GM18520 (cell line): ENCODE results near the gene NCKAP5.

ENCODE experiments used
- ATAC-seq: cut with Tn5 transposase; IDR thresholded peaks from one replicate; pipeline ENCODE4 v1.9.1; 2021; ENCODE audit not compliant: unreplicated experiment

The NCKAP5 gene

GRCh38 chr2:133405252-133405651, 163.0 kb downstream of the NCKAP5 start:
- ATAC-seq = no peak

- ATAC-seq = no peak
Observed at GRCh38 chr2:133400411-133400810, 167.9 kb downstream of the NCKAP5 start.

DNA sequence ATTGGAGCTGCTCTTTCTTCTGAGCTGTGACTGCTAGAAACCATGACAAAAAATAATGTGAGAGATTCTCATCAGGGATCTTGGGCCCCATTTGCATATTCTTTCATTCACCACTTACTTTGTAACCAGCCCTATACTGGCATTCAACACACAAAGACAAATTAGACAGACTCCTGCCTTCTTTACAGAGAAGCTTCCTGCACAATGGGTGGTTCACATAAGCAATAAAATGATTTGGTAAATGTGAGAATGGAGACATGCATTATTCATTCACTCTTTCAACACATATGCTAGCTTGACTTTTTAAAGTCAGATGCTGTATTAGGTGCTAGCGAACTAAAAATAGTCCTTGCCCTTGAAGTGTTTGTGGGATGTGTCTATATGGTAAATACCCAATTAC, 174.4 kb downstream of the NCKAP5 start:
- ATAC-seq = no peak

- no peak for ATAC-seq
Observed at GRCh38 chr2:133390156-133390555, 178.1 kb downstream of the NCKAP5 start.

- ATAC-seq = no peak
Observed at GRCh38 chr2:133389569-133389968, 178.7 kb downstream of the NCKAP5 start.

GRCh38 chr2:133382566-133382965, 185.7 kb downstream of the NCKAP5 start:
- ATAC-seq = no peak

- no peak for ATAC-seq
Observed at GRCh38 chr2:133380991-133381390, 187.3 kb downstream of the NCKAP5 start.

DNA sequence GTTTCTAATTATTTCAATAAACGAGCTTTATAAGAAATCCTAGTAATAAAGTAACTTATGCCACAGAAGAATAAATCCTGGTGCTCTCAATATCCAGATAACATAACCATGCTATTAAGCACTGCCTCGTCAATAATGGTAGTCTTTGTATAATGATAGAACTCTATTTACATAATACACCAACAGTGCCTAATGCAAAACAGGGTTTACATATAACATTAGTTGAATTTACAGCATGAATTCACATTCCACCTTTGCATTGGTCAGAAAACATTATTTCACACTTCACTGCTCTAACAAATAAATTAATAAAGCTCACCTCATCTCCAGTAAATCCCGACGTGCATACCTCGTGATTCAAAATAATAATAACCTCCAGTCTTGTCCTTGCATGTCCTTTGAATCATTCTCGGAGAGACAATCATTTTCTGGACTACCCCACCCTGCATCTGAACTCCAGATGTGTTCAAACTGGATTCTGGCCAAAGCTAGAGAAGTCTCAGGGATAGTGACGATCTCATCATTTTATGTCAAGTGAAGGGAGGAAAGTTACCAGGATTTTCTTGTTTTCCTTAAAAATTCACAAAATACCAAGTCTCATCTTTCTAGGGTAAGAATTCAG, 189.2 kb downstream of the NCKAP5 start:
- no peak for ATAC-seq

GRCh38 chr2:133378386-133378785, 189.9 kb downstream of the NCKAP5 start:
- ATAC-seq = no peak

GRCh38 chr2:133377599-133377998, 190.7 kb downstream of the NCKAP5 start:
- ATAC-seq = no peak

DNA sequence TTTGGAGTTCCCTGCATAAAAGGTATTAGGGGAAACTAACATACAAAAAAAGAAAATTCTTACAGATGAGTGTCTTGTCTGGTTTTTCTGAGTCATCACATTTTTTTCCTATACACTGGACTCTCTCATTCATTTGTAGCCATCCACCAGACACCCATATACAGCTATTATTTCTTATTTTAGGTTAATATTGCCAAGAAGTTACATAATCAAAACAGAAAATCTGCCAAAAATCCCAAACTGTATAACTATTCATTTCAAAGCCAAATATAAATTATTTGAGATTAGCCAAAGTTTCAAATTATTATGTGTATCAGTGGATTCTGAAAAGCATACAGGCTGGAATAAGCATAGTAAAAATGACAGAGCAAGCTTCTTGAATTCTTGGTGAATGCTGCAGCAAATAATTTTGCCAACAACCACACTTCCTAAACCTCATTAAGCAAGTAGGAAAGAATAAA, 191.2 kb downstream of the NCKAP5 start:
- ATAC-seq = no peak

GRCh38 chr2:133374781-133375180, 193.5 kb downstream of the NCKAP5 start:
- no peak for ATAC-seq

- ATAC-seq = no peak
Observed at GRCh38 chr2:133371286-133371685, 197.0 kb downstream of the NCKAP5 start.

DNA sequence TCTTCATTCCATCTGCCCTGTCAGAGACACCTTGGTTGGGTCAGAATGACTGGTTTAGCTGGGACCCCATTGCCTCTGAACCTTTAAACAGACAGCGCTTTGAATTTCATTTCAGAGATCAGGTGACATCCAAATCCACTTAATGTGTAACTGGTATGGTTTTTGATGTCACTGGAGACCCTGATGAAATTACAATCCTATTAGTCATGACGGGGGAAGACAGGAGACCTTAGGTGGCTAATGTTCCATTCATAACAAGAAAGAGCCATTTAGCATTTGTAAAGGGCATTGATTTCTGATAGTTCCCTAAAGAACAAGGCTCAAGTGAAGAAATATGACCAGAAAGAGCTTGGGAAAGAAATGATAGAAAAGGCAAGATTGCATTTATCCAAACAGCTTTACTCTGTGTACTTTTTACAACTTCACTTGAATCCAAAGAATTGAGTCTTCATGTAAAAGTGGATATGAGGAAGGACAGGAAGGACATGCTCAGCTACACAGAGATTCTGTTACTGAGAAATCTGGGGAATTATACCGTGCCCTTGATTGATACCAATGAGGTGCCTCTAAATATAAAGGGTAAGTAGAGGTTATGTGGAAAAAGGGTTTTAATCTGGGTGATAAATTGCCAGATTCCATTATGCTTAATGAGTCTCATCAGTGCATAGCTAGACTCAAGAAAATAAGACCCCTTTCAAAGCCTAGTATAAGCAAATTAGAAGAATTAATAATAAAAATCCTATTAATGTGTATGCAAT, 198.2 kb downstream of the NCKAP5 start:
- ATAC-seq = no peak

DNA sequence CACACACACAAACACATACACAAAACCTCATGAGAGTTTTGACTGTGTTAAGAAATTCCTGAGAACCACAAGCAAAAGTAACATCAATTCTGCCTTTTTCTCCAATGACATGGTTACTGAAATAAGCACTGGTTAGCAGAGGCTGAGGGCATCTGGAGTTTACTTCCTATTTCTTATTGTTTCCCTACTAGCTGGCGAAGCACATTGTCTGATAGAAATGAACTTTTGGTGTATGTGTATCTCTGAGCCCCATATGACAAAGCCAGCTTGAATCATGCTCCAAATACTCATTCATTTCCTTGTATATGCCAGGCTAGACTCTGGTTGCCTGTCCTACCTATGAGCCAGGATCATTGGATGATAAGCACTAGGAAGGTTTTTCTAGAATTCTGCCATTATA, 203.1 kb downstream of the NCKAP5 start:
- no peak for ATAC-seq

- ATAC-seq = no peak
Observed at GRCh38 chr2:133364636-133365035, 203.6 kb downstream of the NCKAP5 start.

DNA sequence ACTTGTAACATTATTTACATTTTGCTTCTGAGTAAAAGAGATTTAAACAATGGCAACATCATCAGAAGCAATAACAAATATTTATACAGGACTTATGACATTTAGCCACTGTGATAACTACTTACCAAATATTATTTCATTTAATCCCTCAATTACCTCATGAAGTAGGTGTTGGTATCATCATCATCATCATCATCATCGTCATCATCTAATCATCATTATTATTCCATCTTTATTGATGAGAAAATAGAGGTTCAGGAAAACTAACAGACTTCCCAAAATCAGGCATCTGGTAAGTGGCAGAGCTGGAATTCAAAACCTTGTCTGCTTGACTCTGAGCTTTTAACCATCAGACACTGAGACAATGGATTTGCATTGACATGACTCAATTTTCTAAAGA, 204.4 kb downstream of the NCKAP5 start:
- no peak for ATAC-seq

DNA sequence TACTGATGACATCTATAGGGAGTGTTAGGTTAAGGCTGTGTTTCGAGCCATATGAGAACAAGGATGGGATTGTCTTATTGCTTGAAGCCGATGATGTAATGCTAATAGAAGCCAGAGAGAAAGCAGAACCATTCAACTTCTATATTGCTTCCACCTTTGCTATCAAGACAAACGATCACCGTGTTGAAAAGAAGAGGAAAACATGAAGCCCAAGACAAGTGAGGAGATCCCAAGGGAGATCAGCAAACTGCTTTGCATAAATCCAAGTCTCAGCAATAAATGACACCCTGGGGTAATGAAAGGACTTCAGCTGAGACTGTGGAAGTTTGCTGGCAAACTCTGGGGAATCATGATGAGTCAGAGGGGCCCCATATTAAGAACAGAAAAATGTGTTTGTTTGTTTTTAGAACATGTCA, 206.2 kb downstream of the NCKAP5 start:
- no peak for ATAC-seq

DNA sequence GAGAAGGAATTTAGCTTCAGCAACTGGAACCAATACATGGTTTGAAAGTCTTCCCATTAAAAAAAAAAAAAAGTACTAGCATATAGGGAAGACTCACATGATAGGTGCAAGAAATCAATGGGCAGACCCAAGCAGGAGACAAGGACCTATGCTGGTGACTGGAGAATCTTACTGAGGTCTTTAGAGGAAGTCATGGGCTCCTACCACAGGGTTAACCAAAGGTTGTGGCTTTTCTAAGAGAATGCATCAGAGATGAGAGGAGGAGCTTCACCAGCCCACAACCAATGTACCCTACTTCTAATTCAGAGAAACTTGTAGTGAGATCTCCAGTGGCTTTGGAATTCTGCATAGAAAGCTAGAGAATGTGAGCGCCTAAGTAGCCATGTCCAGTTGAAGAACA, 207.4 kb downstream of the NCKAP5 start:
- no peak for ATAC-seq

GRCh38 chr2:133360190-133360589, 208.1 kb downstream of the NCKAP5 start:
- ATAC-seq = no peak

DNA sequence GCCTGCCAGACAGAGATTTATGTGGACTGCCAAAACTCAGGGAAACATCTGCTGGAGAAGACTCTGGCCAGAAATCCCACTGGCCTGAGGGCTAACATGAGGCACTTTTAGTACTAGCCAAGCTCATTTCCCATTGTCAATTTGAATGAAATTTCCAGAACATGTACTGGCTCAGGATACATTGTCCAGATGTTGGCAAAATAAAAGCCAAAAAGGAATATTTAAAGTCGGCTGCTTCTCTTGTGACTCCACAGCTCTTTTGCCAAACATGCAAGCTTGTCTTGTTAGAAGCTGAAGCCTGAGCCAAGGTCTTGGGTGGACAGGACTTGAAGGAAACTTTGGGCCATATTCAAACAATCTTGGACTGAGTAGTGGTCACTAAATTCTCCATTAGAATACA, 215.5 kb downstream of the NCKAP5 start:
- ATAC-seq = no peak

GRCh38 chr2:133346654-133347053, 221.6 kb downstream of the NCKAP5 start:
- no peak for ATAC-seq

DNA sequence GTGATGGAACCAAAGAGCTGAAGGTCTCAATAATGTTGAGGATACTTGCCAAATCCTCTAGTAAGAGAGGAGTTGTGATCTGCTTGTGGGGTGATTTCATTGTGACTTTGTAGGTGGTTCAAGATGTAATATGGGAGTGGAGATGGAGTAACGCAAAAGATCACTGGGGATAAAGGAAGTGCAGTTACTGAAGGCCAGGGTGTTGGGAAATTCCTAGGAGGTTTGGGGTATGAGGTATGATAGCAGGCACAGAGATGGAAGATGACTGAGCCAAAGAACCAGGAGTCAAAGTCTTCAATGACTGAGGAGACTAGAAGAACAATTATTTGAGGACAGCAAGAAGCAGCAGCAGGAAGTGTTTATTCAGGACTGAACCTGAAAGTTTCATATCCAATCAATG, 222.6 kb downstream of the NCKAP5 start:
- ATAC-seq = no peak
